Fibroblast of skin of abdomen (primary cell): ENCODE data around the gene NAPA.

Source experiments
- DNase-seq: peaks from one replicate; pipeline ENCODE4 v3.0.0-alpha.2; 2013

Gene NAPA

GRCh38 chr19:47521473-47522180, 6.8 kb upstream of the NAPA start:
- DNase-seq: no peak

- no peak for DNase-seq
Observed at GRCh38 chr19:47520839-47521238, 6.0 kb upstream of the NAPA start.

- DNase-seq: no peak
Observed at GRCh38 chr19:47520343-47520806, 5.5 kb upstream of the NAPA start.

GRCh38 chr19:47518854-47519253, 4.0 kb upstream of the NAPA start:
- no peak for DNase-seq

- DNase-seq: no peak
Observed at GRCh38 chr19:47518139-47518538, 3.3 kb upstream of the NAPA start.

- no peak for DNase-seq
Observed at GRCh38 chr19:47514151-47514868, 553 bp downstream of the NAPA start.

GRCh38 chr19:47512948-47513319, 1.9 kb downstream of the NAPA start:
- no peak for DNase-seq

DNA sequence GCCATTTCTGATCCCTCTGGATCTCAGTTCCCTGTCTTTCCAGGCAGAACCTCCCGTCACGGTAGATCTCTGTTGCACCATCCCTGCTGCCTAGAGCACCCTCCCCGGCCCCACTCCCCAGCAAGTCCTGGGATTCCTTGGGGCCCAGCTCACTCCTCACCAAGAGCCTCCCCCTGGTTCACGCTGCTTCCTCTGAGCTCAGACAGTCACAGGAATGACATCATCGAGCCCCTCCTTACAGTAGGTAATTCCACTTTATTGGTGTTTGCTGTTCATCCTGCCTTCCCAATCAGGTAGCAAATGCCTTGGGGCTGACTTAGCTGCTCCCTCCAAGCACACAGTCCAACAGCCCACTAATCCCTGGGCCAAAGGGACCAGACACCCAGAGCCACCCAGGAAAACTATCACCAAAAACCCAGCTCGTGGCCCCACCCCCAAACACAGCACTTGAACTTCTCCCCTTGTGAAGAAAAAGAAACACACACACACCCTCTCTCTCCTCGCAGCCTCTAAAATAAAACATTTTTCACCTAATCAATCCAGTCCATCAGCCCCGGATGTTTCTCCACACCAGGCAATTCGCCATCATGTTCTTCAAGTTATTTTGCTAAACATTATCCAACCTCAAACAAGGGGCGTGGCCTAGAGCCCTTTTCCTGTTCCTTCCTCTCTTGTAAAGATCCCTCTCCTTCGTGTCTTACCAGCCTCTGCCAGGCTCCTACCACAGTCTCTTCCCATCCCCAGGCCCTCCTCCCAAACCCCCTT, 2.5 kb downstream of the NAPA start:
- peak; percentile 14 for DNase-seq

GRCh38 chr19:47511681-47512080, 3.2 kb downstream of the NAPA start:
- DNase-seq: no peak

GRCh38 chr19:47511128-47511517, 3.7 kb downstream of the NAPA start:
- DNase-seq: no peak

- no peak for DNase-seq
Observed at GRCh38 chr19:47510516-47511127, 4.2 kb downstream of the NAPA start.

DNA sequence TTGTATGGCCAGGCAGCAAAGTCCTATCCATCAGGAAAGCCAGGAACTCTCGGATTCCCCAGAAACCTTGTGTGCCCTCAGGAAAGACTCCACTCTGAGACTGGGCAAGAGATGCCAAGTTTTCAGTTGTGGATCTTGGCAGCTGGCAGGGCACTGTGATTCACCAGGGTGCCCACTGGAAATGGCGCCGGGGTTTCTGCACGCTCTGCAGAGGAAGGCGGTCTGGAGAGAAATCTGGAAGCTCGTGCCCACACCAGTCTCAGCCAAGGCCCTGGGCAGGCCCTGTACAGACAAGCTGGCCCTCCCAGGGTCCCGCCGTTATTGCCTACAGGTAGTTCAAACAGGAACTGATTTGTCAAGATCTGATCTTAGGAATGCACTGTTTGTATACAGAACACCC, 4.9 kb downstream of the NAPA start:
- DNase-seq: no peak

- DNase-seq: no peak
Observed at GRCh38 chr19:47509170-47509847, 5.6 kb downstream of the NAPA start.

DNA sequence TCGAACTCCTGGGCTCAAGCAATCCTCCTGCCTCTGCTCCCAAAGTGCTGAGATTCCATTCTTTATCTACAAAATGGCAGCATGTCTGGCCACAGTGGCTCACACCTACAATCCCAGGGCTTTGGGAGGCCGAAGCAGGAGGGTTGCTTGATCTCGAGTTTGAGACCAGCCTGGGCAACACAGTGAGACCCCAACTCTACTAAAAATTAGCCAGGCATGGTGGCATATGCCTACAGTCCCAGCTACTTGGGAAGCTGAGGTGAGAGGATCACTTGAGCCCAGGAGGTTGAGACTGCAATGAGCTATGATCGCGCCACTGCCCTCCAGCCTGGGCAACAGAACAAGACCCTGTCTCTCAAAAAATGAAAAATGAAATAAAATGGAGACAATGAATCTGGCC, 6.1 kb downstream of the NAPA start:
- no peak for DNase-seq

GRCh38 chr19:47507924-47508553, 6.8 kb downstream of the NAPA start:
- no peak for DNase-seq

GRCh38 chr19:47507012-47507411, 7.9 kb downstream of the NAPA start:
- no peak for DNase-seq

DNA sequence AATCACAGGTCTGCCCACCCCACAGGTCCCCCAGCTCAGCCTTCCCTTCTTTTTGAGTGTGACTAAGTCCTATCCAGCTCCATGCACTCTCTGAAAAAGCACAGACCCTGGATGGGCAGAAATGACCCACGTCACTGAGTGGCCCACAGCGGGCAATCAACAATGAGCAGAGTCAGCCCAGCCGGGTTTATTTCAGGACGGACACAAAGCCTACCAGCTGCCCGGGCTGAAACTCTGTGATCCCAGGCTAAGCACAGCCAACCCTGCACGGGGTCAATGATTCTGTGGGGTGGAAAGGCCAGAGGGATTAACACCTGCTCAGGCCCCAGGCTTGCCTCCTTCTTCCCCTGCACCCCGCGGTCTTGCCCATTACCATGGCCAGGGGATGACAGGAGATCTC, 8.4 kb downstream of the NAPA start:
- no peak for DNase-seq

- no peak for DNase-seq
Observed at GRCh38 chr19:47505506-47505905, 9.4 kb downstream of the NAPA start.

- DNase-seq: no peak
Observed at GRCh38 chr19:47503826-47504150, 11.1 kb downstream of the NAPA start.

DNA sequence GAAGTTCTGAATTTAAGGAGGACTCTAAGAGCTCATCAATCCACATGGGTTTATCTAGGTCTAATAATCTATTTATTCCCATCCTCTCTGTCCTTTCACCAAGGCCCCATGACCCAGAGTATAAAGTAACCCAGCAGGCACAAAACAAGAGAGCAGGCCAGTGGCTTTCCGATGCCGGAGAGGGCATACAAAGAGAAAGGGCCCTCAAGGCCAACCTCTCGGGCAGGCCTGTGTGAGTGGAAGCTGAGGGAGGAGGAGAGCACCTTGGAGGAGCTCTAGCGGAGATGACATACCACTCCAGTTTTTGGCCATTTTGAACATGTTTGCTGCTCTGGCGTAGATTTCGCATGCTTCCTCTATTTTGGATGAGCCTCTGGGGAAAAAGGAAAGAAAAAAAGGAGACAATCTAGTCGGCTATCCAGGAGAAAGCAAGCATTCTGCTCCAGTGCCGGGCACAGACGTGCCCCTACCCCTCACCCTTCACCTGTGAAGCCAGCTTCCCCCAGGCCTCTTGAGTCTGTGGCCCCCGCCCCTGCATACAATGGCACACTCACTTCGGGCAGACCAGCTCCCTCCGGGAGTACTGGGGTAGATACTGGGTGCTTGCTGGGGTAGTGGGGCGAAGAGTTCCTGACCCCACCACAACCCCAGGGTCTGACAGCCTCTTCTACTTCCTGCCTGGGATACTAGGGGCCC, 11.6 kb downstream of the NAPA start:
- DNase-seq: no peak
